HG02840 (cell line): ENCODE measurements around the gene BTF3.
"Not testable (repeated sequence)": the region's sequence is repeated elsewhere in the genome, so short reads cannot be mapped to it uniquely, and the experiment has no call there.

Experiments used
- ATAC-seq: cut with Tn5 transposase; IDR thresholded peaks from one replicate; pipeline ENCODE4 v1.9.1; 2021; ENCODE audit warnings: mild to moderate bottlenecking, moderate library complexity, moderate number of reproducible peaks; ENCODE audit not compliant: unreplicated experiment, low FRiP score

Gene BTF3

GRCh38 chr5:73484511-73484910 lies 13.7 kb upstream of the BTF3 start:
- no peak for ATAC-seq

DNA sequence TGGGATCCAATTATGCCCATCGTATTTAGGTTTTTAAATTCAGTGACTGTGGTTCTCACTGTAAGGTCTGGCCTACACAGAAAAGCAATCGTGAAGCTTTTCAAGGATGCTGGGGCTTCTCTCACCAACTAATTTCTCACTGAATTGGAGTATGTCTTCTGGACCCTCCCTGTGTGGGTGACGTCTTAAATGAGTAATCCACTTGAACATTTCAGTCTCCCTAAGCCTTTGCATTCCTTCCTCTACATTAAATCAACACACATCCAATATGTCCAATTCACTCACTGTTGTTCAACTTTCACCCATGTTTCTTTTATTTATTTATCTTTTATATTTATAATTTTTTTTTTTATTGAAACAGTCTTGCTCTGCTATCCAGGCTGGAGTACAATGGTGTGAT lies 12.5 kb upstream of the BTF3 start:
- no peak for ATAC-seq

- ATAC-seq, result no peak
Observed at GRCh38 chr5:73486119-73486899, 11.9 kb upstream of the BTF3 start.

DNA sequence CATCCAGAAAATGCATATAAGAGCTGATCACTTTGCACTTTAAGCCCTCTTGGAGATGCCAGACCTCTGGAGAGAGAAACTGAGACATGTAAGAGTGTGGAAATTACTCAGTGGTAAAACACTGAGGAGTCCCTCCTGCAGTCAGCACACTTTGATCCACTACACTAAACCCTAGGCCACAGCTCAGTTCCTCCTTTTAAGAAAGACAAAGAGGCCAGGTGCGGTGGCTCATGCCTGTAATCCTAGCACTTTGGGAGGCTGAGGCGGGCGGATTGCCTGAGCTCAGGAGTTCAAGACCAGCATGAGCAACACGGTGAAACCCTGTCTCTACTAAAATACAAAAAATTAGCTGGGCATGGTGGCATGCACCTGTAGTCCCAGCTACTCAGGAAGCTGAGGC lies 11.0 kb upstream of the BTF3 start:
- not testable (repeated sequence) for ATAC-seq

- ATAC-seq, result no peak
Observed at GRCh38 chr5:73487815-73488214, 10.4 kb upstream of the BTF3 start.

- no peak for ATAC-seq
Observed at GRCh38 chr5:73488806-73489205, 9.4 kb upstream of the BTF3 start.

DNA sequence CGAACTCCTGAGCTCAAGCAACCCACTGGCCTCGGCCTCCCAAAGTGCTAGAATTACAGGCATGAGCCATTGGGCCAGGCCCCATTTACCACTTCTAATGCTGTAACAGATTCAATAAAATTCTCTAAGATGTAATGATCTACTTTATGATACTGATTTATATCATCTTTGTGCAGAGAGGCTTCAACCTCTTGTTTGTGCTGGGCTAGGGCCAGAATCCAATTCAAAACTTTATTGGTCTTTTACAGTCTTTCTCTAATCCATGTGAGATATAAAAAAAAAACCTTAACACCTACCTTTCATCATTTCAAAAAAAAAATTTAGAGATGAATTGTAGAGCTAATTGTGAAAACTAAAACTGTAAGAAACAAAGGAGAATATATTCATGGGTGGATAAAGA lies 8.2 kb upstream of the BTF3 start:
- no peak for ATAC-seq

DNA sequence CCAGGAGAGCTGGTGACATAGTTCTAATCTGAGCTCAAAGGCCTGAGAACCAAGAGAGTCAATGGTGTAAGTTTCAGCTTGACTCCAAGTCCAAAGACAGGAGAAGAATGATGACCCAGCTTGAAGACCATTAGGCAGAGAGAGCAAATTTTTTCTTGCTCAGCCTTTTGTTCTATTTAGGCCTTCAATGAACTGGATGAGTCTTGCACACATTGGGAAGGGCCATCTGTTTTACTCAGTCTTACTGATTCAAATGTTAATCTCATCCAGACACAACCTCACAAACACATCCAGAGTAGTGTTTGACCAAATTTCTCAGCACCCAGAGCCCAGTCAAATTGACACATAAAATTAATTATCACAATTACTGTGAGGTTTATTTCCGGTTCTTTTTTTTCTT lies 7.1 kb upstream of the BTF3 start:
- no peak for ATAC-seq

DNA sequence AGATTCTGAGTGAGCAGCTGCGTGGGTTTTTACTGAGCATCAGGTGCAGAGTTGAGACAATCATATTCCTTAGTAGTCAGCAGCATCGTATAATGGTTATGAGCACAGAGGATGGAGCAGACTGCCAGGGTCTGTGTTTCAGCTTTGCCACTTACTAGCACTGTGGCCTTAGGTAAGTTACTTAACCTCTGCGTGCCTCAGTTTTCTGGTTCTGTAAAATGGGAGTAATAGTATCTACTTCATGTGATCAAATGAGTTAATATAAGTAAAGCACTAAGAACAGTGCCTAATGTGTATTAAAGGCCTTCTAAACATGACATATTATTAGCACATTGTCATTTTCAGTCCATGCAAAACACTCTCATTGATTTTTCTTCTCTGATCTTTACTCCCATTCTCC lies 4.8 kb upstream of the BTF3 start:
- ATAC-seq, result no peak

DNA sequence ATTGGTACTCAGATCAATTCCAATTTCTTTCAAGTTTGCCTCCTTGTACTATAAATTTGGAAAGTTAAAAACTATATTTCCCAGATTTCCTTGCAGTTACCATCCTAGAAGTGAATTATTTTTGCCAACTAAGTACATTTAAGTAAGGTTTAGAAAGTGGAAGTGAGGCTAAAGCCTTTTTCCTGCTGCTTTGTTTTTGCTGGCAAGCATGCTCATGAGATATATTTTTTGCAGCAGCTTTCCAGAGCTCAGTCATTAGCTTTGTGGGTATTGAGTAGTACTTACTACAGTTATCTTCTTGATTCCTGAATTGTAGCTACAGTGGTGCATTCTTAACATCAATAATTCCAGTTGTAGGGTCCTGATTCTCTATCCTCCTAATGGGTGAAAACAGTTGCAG lies 3.5 kb upstream of the BTF3 start:
- ATAC-seq, result no peak

- ATAC-seq, result no peak
Observed at GRCh38 chr5:73495772-73496335, 2.4 kb upstream of the BTF3 start.

GRCh38 chr5:73496984-73497457 lies 1.2 kb upstream of the BTF3 start:
- no peak for ATAC-seq

- no peak for ATAC-seq
Observed at GRCh38 chr5:73497497-73498056, 665 bp upstream of the BTF3 start.

DNA sequence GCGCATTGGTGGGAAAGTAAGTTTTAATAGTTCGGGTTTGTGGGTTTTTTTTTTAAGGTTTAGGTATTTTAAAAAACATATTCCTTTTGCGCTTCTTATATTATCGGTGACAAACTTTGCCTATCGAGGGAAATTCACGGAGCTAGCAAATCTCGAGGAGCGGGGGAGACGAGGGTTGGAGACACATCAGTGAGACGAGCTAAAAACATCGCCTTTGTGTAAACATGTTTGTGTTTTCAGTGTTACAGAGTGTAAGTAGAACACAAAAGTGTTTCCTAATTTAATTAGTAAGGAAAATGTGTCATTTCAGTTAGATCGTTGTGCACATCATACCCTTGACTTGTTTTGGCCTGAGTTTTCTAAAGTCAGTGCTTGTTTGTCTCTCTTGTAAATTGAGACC lies 945 bp downstream of the BTF3 start:
- ATAC-seq, result no peak

DNA sequence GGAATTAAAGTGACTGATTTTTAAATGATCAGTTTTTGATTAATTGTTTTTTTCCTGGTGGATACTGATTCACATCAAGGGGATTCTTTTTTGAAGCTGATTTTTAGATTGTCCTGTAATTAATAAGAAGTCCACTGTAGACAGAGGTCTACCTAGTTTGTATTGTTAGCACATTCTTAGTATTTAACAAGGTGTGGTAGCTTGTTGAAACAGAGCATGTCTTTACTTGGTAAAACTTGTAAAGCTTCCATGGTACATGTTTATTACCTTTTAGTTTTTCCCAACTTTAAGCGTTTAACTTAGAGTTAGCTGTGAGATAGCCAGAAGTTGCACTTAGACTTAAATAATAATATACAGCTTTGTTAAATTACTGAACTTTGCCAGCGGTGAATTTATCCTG lies 1.5 kb downstream of the BTF3 start:
- ATAC-seq, result no peak

GRCh38 chr5:73501406-73501805 lies 3.2 kb downstream of the BTF3 start:
- ATAC-seq, result no peak

DNA sequence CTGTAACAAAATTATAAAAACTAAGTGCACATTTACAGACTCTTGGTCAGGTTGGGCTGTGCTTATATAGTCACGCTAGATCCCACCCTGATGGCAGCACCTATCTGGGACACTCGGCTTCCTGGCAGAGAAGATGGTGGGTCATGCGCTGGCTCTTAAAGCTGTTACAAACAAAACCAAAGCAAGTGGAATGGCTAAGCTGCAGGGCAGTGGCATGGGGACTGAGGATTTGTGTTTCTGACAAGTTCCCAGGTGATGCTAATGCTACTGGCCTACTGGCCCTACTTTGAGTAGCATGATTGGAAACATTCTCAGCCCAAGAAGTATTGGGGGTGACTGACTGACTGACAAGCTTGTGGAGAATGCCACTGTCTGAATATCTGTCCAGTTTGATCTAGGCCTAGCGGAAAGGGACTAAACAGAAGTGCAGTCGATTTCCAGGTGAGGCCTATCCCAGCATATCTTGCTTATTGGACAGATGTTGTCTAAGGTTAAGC lies 8.3 kb downstream of the BTF3 start:
- no peak for ATAC-seq

DNA sequence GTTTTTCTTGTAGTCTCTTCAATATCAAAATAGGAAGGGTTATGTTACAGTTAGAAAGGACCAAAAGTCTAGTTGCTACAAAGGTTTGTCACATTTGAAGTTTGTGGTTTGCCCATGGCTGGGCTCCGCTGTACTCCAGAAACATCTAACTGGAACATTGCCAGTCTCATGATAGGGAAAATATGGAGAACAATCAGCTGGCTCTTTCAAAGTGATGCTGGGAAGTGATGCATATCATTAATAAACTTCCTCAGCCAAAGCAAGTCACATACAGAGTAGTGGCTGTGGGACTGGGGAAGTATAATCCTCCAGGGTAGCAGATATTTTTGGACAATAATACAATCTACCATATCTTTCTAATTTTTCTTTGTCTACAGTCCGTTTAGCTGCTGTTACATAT lies 8.8 kb downstream of the BTF3 start:
- ATAC-seq, result no peak

GRCh38 chr5:73508521-73508920 lies 10.3 kb downstream of the BTF3 start:
- ATAC-seq, result not testable (repeated sequence)

- no peak for ATAC-seq
Observed at GRCh38 chr5:73513996-73514395, 15.8 kb downstream of the BTF3 start.

GRCh38 chr5:73514418-73514817 lies 16.2 kb downstream of the BTF3 start:
- ATAC-seq, result no peak

DNA sequence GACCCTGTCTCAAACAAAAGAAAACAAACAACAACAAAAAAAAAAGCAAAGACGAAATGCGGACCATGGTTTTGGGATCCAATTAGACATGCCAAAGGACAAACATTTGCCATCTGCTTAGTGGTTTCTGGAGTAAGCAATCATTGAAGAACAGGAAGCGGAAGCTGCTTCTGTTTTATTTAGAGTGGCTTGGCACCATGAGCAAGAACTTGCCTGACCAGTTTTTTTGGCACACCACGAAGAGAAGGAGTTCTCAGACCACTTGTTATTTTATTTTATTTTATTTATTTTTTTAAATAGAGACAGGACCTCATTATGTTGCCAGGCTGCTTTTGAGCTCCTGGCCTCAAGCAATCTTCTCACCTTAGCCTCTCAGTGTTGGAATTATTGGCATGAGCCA lies 17.0 kb downstream of the BTF3 start:
- ATAC-seq, result no peak
